ENCODE results near the gene ACBD6. TPM values are rescaled to one million over a fixed set of nuclear protein-coding genes. Genes with fewer than 3 reads are reported as not detected.
A peak's percentile ranks its signal among the peaks of the same experiment; 100 is the strongest.

Gene ACBD6
- total and polyA plus RNA-seq, 8 donors: 8.9 to 48.8 (median 37.7) TPM

GRCh38 chr1:180486092-180486491 is 16.3 kb downstream of the ACBD6 start:
- intact Hi-C loops (cut with DNase I; ENCODE audit: low total_unique reads): loop anchor here (10.0 kb wide), 1 partner anchor 231 kb away; no protein-coding TSS in a partner anchor
- TF ChIP-seq POLR2A (IDR thresholded peaks at IDR 0.05) (no peak), CTCF (IDR thresholded peaks at IDR 0.05) (no peak), POLR2AphosphoS5 (IDR thresholded peaks at IDR 0.05) (no peak), EP300 (IDR thresholded peaks at IDR 0.05) (no peak)
- 87 to 97% (median 96%) methylated on average over 1 of the region's 1 CpG for WGBS, 5 donors

GRCh38 chr1:180484490-180484889 is 17.9 kb downstream of the ACBD6 start:
- no peaks in the 10 kb centered on the region for H3K27me3 ChIP-seq
- TF ChIP-seq CTCF (IDR thresholded peaks at IDR 0.05): no peak
- TF ChIP-seq POLR2AphosphoS5 (IDR thresholded peaks at IDR 0.05): no peak
- no peak for TF ChIP-seq EP300 (IDR thresholded peaks at IDR 0.05)
- no peak for TF ChIP-seq POLR2A (IDR thresholded peaks at IDR 0.05)
- intact Hi-C loops (cut with DNase I; ENCODE audit: low total_unique reads): loop anchor here (10.0 kb wide), 1 partner anchor 230 kb away; no protein-coding TSS in a partner anchor
- H3K27ac ChIP-seq: no peak overlapping the region
- no peak overlapping the region for H3K4me3 ChIP-seq
- H3K4me1 ChIP-seq: peaks cover 0 to 10% (median 5%) of the 10 kb centered on the region in 4 donors
- peaks cover 0 to 42% (median 25%) of the 10 kb centered on the region in 4 donors for H3K36me3 ChIP-seq
- H3K9me3 ChIP-seq: no peaks in the 10 kb centered on the region
- 94 to 97% (median 94%) methylated on average over 8 of the region's 8 CpGs for WGBS, 5 donors
- DNase-seq: no peak

More at GRCh38 chr1:180486092-180486491, 16.3 kb downstream of the ACBD6 start:
- Histone ChIP-seq H3K27me3 (no peaks in the 10 kb centered on the region), H3K4me3 (no peak overlapping the region), H3K36me3 (peaks cover 0 to 50% (median 33%) of the 10 kb centered on the region in 4 donors), H3K4me1 (peaks cover 0 to 10% (median 5%) of the 10 kb centered on the region in 4 donors), H3K27ac (no peak overlapping the region), H3K9me3 (no peaks in the 10 kb centered on the region)
- no peak for DNase-seq

- Histone ChIP-seq H3K4me3 (no peak overlapping the region), H3K27ac (no peak overlapping the region), H3K36me3 (peaks cover 0 to 44% (median 30%) of the 10 kb centered on the region in 4 donors), H3K27me3 (no peaks in the 10 kb centered on the region), H3K9me3 (no peaks in the 10 kb centered on the region), H3K4me1 (peaks cover 0 to 10% (median 5%) of the 10 kb centered on the region in 4 donors)
- WGBS, 5 donors: 24 to 28% (median 26%) methylated on average over 10 of the region's 10 CpGs
- peak in 1 of 2 donors; percentile 72 for DNase-seq
- intact Hi-C loops (cut with DNase I; ENCODE audit: low total_unique reads): loop anchor here (10.0 kb wide), 1 partner anchor 228 kb away; no protein-coding TSS in a partner anchor
- TF ChIP-seq POLR2AphosphoS5 (IDR thresholded peaks at IDR 0.05): no peak
- peak in 5 of 7 experiments; percentile 23 to 73 (median 63) for TF ChIP-seq CTCF (IDR thresholded peaks at IDR 0.05)
Observed at GRCh38 chr1:180482425-180483275, 19.7 kb downstream of the ACBD6 start.

GRCh38 chr1:180470031-180470430 is 32.3 kb downstream of the ACBD6 start:
- no peaks in the 10 kb centered on the region for H3K4me1 ChIP-seq
- no peak overlapping the region for H3K4me3 ChIP-seq
- WGBS, 5 donors: 94 to 100% (median 96%) methylated on average over 1 of the region's 1 CpG
- DNase-seq: no peak
- TF ChIP-seq CTCF (IDR thresholded peaks at IDR 0.05): no peak
- TF ChIP-seq POLR2AphosphoS5 (IDR thresholded peaks at IDR 0.05): no peak
- no peak for TF ChIP-seq EP300 (IDR thresholded peaks at IDR 0.05)
- TF ChIP-seq POLR2A (IDR thresholded peaks at IDR 0.05): no peak
- peaks cover 0 to 3% (median 1%) of the 10 kb centered on the region in 4 donors for H3K36me3 ChIP-seq
- no peak overlapping the region for H3K27ac ChIP-seq
- peaks cover 0 to 3% (median 1%) of the 10 kb centered on the region in 4 donors for H3K9me3 ChIP-seq
- H3K27me3 ChIP-seq: no peaks in the 10 kb centered on the region
- intact Hi-C loops (cut with DNase I; ENCODE audit: low total_unique reads): no loop called here

Data from stomach (tissue), 9 donors.